GM12873 (cell line): ENCODE measurements around the gene MTHFSD.

Source experiments
- TF ChIP-seq, protein P1 (sequence below): IDR thresholded peaks from 2 replicates; pipeline ENCODE4 v1.5.1; 2012; ENCODE audit warnings: low read depth, mild to moderate bottlenecking, moderate library complexity, low read length, control low read depth; ENCODE audit not compliant: insufficient read depth; ENCODE audit errors: missing control alignments

The MTHFSD gene

DNA sequence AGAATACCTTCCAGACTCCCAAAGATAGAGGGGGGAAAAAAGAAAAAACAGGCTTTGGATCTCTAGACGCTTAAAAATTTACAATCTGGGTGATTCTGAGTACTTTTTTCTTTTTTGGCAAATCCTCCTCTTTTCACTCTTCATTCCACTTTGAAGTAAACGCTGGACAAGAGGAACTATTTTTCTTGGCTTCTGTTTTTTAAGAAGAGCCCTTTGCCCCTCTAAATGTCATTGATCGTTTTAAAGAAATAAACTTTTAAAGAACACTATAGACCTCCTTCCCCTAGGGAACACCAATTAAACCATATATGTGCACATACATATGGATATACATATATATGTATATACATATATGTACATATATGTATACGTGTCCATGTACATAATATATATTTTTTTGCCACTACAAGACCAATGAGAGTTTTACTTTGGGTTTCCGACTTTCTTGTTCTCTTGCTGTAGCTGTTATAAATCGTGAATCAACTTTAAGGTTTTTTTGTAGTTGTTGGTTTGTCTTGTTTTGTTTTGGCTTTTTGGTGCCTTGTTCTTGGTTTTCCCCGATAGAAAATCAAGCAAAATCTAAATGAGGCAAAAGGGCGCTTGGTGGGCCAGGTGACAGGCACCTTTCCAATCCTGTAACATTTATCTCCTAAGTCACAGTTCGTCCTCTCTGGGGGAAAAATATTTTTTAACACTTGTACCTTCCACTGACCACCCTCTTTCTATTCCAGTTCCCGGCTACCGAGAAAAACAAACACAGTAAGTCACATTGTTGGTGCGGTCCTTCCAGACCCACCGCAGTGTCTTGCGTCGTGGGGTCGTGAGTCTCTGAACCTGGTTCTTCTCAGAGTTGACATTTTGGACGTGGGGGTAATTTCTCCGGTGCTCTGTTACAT is 40.3 kb downstream of the MTHFSD start:
- TF ChIP-seq, protein P1, sequence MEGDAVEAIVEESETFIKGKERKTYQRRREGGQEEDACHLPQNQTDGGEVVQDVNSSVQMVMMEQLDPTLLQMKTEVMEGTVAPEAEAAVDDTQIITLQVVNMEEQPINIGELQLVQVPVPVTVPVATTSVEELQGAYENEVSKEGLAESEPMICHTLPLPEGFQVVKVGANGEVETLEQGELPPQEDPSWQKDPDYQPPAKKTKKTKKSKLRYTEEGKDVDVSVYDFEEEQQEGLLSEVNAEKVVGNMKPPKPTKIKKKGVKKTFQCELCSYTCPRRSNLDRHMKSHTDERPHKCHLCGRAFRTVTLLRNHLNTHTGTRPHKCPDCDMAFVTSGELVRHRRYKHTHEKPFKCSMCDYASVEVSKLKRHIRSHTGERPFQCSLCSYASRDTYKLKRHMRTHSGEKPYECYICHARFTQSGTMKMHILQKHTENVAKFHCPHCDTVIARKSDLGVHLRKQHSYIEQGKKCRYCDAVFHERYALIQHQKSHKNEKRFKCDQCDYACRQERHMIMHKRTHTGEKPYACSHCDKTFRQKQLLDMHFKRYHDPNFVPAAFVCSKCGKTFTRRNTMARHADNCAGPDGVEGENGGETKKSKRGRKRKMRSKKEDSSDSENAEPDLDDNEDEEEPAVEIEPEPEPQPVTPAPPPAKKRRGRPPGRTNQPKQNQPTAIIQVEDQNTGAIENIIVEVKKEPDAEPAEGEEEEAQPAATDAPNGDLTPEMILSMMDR: no peak

DNA sequence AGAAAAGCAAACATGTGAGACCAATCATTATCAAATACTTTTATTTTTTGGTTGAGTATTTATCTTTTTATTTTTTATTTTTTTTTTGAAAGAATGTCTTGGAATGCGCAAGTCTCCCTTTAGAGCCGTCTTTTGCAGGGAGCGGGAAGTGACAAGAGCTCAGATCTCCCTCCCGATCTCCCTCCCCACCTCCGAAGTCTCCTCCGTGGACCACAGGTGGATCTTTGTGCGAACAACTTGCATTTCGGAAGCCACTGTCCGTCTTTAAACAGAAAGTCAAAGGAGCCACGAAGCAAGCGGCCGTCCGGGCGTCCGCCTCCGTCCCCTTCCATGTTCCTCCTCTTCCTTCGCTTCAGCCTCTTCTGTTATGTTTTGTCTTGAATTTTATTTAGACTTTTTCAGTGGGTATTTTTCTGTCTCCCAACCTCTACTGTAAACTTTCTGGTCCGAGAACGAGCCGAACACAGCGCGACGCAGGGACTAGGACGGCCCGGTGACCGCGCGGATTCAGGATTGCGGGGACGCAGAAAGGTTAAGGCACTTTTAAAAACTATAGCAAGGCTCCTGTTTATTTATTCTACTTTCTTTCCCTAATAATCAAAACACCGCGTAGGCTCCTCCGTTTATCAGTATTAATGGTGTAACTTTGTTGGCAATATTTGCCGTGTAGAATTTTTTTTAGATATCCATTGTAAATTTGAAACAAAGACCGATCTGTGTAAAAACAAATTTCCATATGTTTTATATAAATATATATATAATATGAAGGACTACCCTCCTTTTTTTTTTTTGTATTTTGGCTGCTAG is 41.4 kb downstream of the MTHFSD start:
- TF ChIP-seq, protein P1: no peak

DNA sequence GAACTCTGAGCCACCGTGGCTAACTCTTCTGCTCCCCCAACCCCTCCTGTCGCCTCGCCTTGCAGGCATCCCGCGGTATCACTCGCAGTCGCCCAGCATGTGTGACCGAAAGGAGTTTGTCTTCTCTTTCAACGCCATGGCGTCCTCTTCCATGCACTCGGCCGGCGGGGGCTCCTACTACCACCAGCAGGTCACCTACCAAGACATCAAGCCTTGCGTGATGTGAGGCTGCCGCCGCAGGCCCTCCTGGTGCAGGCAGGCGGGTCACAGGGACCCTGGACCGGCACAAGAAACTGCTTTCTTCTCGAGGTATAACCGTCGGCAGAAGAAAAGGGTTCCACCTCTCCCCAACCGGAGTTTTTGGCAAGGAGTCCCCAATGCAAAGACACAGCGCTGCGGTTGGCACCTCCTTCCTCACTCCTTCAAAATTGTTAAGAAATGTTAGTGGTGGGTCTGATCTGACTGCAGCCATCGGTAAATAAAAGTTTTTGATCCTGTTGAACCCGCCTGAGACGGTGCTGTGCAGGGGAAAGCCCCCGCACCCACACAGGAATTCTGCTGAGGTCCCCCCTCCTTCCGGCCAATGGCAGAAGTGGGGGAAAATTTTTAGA is 42.1 kb downstream of the MTHFSD start:
- TF ChIP-seq, protein P1: no peak

DNA sequence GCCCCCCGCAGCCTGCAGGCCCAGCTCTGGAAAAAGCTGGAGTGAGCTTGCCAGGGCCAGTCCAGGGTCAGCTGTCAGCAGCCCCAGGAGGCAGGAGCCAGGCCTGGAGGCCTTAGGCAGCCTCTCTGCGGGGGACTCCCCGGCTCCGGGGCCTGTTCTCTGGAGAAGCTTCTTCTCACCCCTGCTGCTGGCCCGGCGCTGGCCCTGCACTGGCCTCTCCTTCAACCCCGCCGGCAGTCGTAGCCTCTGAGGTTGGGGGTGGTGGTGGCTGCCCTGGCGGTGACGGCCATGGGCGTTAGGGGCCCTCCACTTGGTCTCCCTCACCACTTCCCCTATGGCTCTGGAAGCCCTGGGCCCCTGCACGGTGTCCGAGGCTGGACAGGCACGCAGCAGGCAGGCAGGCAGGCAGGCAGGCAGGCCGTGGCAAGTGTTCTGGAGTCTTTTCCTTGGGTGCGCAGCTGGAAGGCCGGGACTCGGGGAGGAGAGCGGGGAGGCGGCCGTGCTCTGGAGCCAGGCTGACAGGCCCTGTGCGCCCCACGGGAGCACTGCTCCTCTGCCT is 42.7 kb downstream of the MTHFSD start:
- TF ChIP-seq, protein P1: no peak

DNA sequence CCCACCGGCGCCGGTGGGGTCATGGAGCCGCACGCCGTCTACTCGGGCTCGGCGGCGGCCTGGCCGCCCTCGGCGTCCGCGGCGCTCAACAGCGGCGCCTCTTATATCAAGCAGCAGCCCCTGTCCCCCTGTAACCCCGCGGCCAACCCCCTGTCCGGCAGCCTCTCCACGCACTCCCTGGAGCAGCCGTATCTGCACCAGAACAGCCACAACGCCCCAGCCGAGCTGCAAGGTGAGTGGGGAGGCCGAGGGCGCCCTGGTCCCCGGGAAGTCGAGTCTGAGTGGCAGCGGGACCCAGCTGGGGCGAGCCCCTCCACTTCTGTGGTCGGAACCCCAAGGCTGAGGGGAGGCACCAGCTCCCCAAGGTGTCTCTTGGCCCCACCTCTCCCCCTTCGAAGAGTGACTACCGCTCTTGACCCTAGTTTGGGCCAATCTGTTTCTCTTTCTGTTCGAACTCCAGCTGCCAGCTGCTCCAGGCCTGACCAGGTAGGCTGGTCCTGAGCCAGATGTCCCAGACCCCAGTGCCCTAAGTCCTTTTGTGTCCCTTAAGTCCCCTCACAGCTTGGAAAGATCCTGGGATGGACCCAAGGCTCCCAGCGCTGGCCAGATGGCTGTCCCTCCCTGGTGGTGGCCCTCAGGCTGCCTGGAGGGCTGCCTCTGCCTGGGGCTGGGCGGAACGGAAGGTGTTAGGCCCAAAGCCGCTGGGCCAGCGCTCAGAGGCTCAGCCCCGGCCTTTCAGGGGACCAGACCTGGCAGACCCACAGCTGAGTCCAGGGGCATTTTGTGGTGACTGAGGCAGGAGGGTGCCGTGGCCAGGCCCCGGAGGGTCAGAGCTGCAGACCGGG is 43.5 kb downstream of the MTHFSD start:
- TF ChIP-seq, protein P1: no peak

DNA sequence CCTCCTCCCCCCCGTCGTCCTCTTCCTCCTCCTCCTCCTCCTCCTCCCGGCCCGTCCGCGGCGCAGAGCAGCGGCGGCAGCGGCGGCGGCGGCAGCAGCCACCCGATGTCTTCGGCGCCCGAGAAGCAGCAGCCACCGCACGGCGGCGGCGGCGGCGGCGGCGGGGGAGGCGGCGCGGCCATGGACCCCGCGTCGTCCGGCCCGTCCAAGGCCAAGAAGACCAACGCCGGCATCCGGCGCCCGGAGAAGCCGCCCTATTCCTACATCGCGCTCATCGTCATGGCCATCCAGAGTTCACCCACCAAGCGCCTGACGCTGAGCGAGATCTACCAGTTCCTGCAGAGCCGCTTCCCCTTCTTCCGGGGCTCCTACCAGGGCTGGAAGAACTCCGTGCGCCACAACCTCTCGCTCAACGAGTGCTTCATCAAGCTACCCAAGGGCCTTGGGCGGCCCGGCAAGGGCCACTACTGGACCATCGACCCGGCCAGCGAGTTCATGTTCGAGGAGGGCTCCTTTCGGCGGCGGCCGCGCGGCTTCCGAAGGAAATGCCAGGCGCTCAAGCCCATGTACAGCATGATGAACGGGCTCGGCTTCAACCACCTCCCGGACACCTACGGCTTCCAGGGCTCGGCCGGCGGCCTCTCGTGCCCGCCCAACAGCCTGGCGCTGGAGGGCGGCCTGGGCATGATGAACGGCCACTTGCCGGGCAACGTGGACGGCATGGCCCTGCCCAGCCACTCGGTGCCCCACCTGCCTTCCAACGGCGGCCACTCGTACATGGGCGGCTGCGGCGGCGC is 44.4 kb downstream of the MTHFSD start, which contains the start of gene FOXF1:
Gene FOXF1 (plus strand): TSS at position 63 of the 797 bp plus-strand sequence. CDS start 43 bp downstream, at position 106.
- TF ChIP-seq, protein P1: no peak
